D721Med (cell line): Measurements from ENCODE around the gene HOXA6.

Source experiments
- DNase-seq: peaks from one replicate; pipeline ENCODE4 v3.0.0; 2011; ENCODE audit warnings: low spot score; ENCODE audit not compliant: insufficient read length
- FAIRE-seq: peaks from 2 replicates; lab custom pipeline; 2011; peaks lifted over from hg19 to GRCh38; lab: Jason Lieb, UNC
- CTCF ChIP-seq: IDR thresholded peaks from 2 replicates; pipeline ENCODE4 v1.5.1; 2012; ENCODE audit warnings: mild to moderate bottlenecking, control low read depth; ENCODE audit not compliant: insufficient read depth; ENCODE audit errors: missing control alignments

Gene HOXA6

GRCh38 chr7:27166531-27167505 is 19.2 kb upstream of the HOXA6 start:
- DNase-seq (no peak), FAIRE-seq (no peak)
- no peak for TF ChIP-seq CTCF

GRCh38 chr7:27165996-27166530 is 18.5 kb upstream of the HOXA6 start:
- FAIRE-seq (no peak), DNase-seq (no peak)
- TF ChIP-seq CTCF: no peak

GRCh38 chr7:27165089-27165995 is 17.8 kb upstream of the HOXA6 start, which contains the start of gene HOXA9:
TSS of gene HOXA9 (minus strand) at chr7:27165537. CDS start at chr7:27165457, 80 bp downstream.
- no peak for FAIRE-seq
- TF ChIP-seq CTCF: no peak
- no peak for DNase-seq

GRCh38 chr7:27164367-27165088 is 17.0 kb upstream of the HOXA6 start:
- TF ChIP-seq CTCF: no peak
- FAIRE-seq (no peak), DNase-seq (no peak)

GRCh38 chr7:27164045-27164366 is 16.4 kb upstream of the HOXA6 start:
- TF ChIP-seq CTCF: no peak
- DNase-seq (no peak), FAIRE-seq (no peak)

- no peak for DNase-seq
- FAIRE-seq: no peak
- TF ChIP-seq CTCF: no peak
Observed at GRCh38 chr7:27163288-27164044, 15.9 kb upstream of the HOXA6 start.
